T47D (cell line): Measurements from ENCODE around the gene SRPRB.
"Not testable (repeated sequence)": the region's sequence is repeated elsewhere in the genome, so short reads cannot be mapped to it uniquely, and the experiment has no call there.

Experiments
- DNase-seq, 2 experiments: peaks; one replicate each; pipeline versions ENCODE4 v3.0.0 to v3.0.0-alpha.2; 2011 to 2012; ENCODE audit warnings: low read depth in 1 of 2, low spot score in 1 of 2
- JUND ChIP-seq: IDR thresholded peaks from 2 replicates; pipeline ENCODE4 v1.6.1; 2012; ENCODE audit warnings: low read depth
- in situ Hi-C: cut with HindIII; loops from 2 replicates; pipeline ENCODE4 v1.10.0; 2016; ENCODE audit warnings: low sequenced_read_pairs, low pct_unique_long_range_greater_than_20kb

SRPRB gene

GRCh38 chr3:133763797-133764683 lies 41.6 kb upstream of the SRPRB start:
- in situ Hi-C loops = no loop called here
- TF ChIP-seq JUND = no peak
- DNase-seq = no peak

- in situ Hi-C loops = no loop called here
- TF ChIP-seq JUND = no peak
- DNase-seq = no peak
These were observed 40.4 kb upstream of the SRPRB start for GRCh38 chr3:133765256-133765655.

- no peak for TF ChIP-seq JUND
- in situ Hi-C loops = no loop called here
- DNase-seq = no peak
These were observed 38.0 kb upstream of the SRPRB start for GRCh38 chr3:133767607-133768006.

GRCh38 chr3:133769536-133769935 lies 36.1 kb upstream of the SRPRB start:
- no peak for TF ChIP-seq JUND
- DNase-seq = no peak
- in situ Hi-C loops = no loop called here

GRCh38 chr3:133773732-133774131 lies 31.9 kb upstream of the SRPRB start:
- TF ChIP-seq JUND = no peak
- in situ Hi-C loops = no loop called here
- DNase-seq = no peak

- TF ChIP-seq JUND = no peak
- DNase-seq = no peak
- in situ Hi-C loops = no loop called here
These were observed 30.3 kb upstream of the SRPRB start for GRCh38 chr3:133775309-133775708.

GRCh38 chr3:133775835-133776234 lies 29.8 kb upstream of the SRPRB start:
- no peak for DNase-seq
- no peak for TF ChIP-seq JUND
- in situ Hi-C loops = no loop called here

- peak in 1 of 2 experiments; percentile 16 for DNase-seq
- no peak for TF ChIP-seq JUND
- in situ Hi-C loops = no loop called here
These were observed 28.7 kb upstream of the SRPRB start for GRCh38 chr3:133776794-133777438.

- no peak for TF ChIP-seq JUND
- peak in 1 of 2 experiments; percentile 34 for DNase-seq
- in situ Hi-C loops = no loop called here
These were observed 27.6 kb upstream of the SRPRB start for GRCh38 chr3:133777807-133778568.

GRCh38 chr3:133779626-133780203 lies 25.9 kb upstream of the SRPRB start:
- in situ Hi-C loops = no loop called here
- no peak for TF ChIP-seq JUND
- DNase-seq = no peak

GRCh38 chr3:133780756-133781155 lies 24.9 kb upstream of the SRPRB start:
- DNase-seq, in situ Hi-C loops: not testable (repeated sequence)

- no peak for DNase-seq
- in situ Hi-C loops = no loop called here
- TF ChIP-seq JUND = no peak
These were observed 24.0 kb upstream of the SRPRB start for GRCh38 chr3:133781570-133781969.
